Measurements from ENCODE around the gene OR4B1.

Gene OR4B1

DNA sequence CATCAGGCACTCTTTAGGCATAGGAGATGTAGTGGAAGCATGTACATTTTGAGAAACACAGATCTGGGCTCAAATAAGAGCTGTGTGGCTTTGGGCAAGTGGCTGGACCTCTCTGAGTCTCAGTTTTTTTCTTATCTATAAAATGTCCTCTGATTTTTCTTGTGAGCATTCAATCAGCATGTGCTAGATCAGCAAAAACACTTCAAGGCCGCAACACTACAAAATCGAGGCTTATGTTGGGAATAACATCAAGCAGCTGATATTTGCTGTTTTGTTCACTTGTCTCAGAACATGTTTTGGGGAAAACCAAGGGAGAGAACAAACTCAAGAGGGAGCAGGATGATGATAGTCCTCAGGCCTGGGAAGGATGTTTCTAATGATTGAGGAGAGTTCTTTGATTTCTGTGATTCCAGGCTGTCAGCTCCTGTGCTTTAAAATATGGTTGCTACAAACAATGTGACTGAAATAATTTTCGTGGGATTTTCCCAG lies 46.9 kb downstream of the OR4B1 start, which contains the start of gene OR4X1:
Gene OR4X1 (plus strand): TSS at position 439 of the 489 bp plus-strand sequence. CDS start 0 bp downstream, at position 439.
- DNase-seq, result no peak
